Stimulated activated effector memory CD8-positive, alpha-beta T cell treated with anti-CD3 and anti-CD28 coated beads, Interleukin-12 subunit alpha, Interleukin-12 subunit beta, amount 100 ng/mL, for 72 hours (primary cell): ENCODE results near the gene HOXB2.
A peak's percentile ranks its signal among the peaks of the same experiment; 100 is the strongest.

Experiments
- ATAC-seq: fragments of 150-1000 bp; cut with Tn5 transposase; 2 replicates; pipeline ENCODE4 v1.10.0; 2021
- DNase-seq, 2 donors: peaks; one replicate each; pipeline ENCODE4 v3.0.0; 2021 to 2022; ENCODE audit warnings: low spot score in 2 of 2
- H3K27ac Mint-ChIP-seq: one replicate; pipeline ENCODE4 v1.8.0; 2022; ENCODE audit warnings: mild to moderate bottlenecking, mixed read lengths
- H3K36me3 Mint-ChIP-seq: one replicate; pipeline ENCODE4 v1.8.0; 2022; ENCODE audit warnings: mild to moderate bottlenecking, mixed read lengths
- H3K4me1 Mint-ChIP-seq: one replicate; pipeline ENCODE4 v1.8.0; 2022; ENCODE audit warnings: mixed read lengths
- H3K4me3 Mint-ChIP-seq: one replicate; pipeline ENCODE4 v1.8.0; 2022; ENCODE audit warnings: mild to moderate bottlenecking, mixed read lengths
- H3K9me3 Mint-ChIP-seq: one replicate; pipeline ENCODE4 v1.8.0; 2022; ENCODE audit warnings: mixed read lengths

The HOXB2 gene

GRCh38 chr17:48563867-48564187, 18.9 kb upstream of the HOXB2 start:
- DNase-seq (no peak), ATAC-seq (no peak)
- no peak overlapping the region for H3K4me3 Mint-ChIP-seq

GRCh38 chr17:48563385-48563838, 18.5 kb upstream of the HOXB2 start:
- no peak overlapping the region for H3K27ac Mint-ChIP-seq

More at GRCh38 chr17:48563867-48564187, 18.9 kb upstream of the HOXB2 start:
- no peaks in the 10 kb centered on the region for H3K9me3 Mint-ChIP-seq
- no peak overlapping the region for H3K27ac Mint-ChIP-seq
- no peaks in the 10 kb centered on the region for H3K36me3 Mint-ChIP-seq
- peaks cover 15% of the 10 kb centered on the region for H3K4me1 Mint-ChIP-seq

GRCh38 chr17:48562934-48563333, 18.0 kb upstream of the HOXB2 start:
- H3K36me3 Mint-ChIP-seq = no peaks in the 10 kb centered on the region
- DNase-seq (no peak), ATAC-seq (no peak)
- H3K27ac Mint-ChIP-seq = no peak overlapping the region
- H3K4me1 Mint-ChIP-seq = peaks cover 11% of the 10 kb centered on the region
- H3K9me3 Mint-ChIP-seq = no peaks in the 10 kb centered on the region
- no peak overlapping the region for H3K4me3 Mint-ChIP-seq

More at GRCh38 chr17:48563385-48563838, 18.5 kb upstream of the HOXB2 start:
- Mint-ChIP-seq H3K4me1 (peaks cover 12% of the 10 kb centered on the region), H3K9me3 (no peaks in the 10 kb centered on the region), H3K4me3 (no peak overlapping the region), H3K36me3 (no peaks in the 10 kb centered on the region)
- DNase-seq (no peak), ATAC-seq (no peak)

- no peak for DNase-seq
- no peaks in the 10 kb centered on the region for H3K36me3 Mint-ChIP-seq
- H3K27ac Mint-ChIP-seq = peak overlapping the region; percentile 29
- no peak overlapping the region for H3K4me3 Mint-ChIP-seq
- no peak for ATAC-seq
- H3K9me3 Mint-ChIP-seq = no peaks in the 10 kb centered on the region
- H3K4me1 Mint-ChIP-seq = peaks cover 11% of the 10 kb centered on the region
Measured at GRCh38 chr17:48561884-48562810, 17.2 kb upstream of the HOXB2 start.

GRCh38 chr17:48559840-48560817, 15.2 kb upstream of the HOXB2 start:
- Mint-ChIP-seq H3K4me3 (no peak overlapping the region), H3K9me3 (no peaks in the 10 kb centered on the region), H3K36me3 (no peaks in the 10 kb centered on the region), H3K27ac (no peak overlapping the region), H3K4me1 (peaks cover 13% of the 10 kb centered on the region)
- DNase-seq = no peak
- ATAC-seq = no peak

- ATAC-seq (no peak), DNase-seq (no peak)
- no peak overlapping the region for H3K27ac Mint-ChIP-seq
- peaks cover 1% of the 10 kb centered on the region for H3K36me3 Mint-ChIP-seq
- no peak overlapping the region for H3K4me3 Mint-ChIP-seq
- H3K4me1 Mint-ChIP-seq = peaks cover 17% of the 10 kb centered on the region
- no peaks in the 10 kb centered on the region for H3K9me3 Mint-ChIP-seq
Measured at GRCh38 chr17:48559122-48559839, 14.4 kb upstream of the HOXB2 start.

- H3K4me1 Mint-ChIP-seq = peaks cover 17% of the 10 kb centered on the region
- DNase-seq (no peak), ATAC-seq (no peak)
- no peaks in the 10 kb centered on the region for H3K9me3 Mint-ChIP-seq
- H3K36me3 Mint-ChIP-seq = peaks cover 6% of the 10 kb centered on the region
- no peak overlapping the region for H3K4me3 Mint-ChIP-seq
- no peak overlapping the region for H3K27ac Mint-ChIP-seq
Measured at GRCh38 chr17:48558831-48559121, 13.9 kb upstream of the HOXB2 start.

- Mint-ChIP-seq H3K4me3 (no peak overlapping the region), H3K36me3 (peaks cover 6% of the 10 kb centered on the region), H3K9me3 (no peaks in the 10 kb centered on the region), H3K27ac (no peak overlapping the region), H3K4me1 (peaks cover 17% of the 10 kb centered on the region)
- DNase-seq = no peak
- ATAC-seq = no peak
Measured at GRCh38 chr17:48558057-48558830, 13.3 kb upstream of the HOXB2 start.

- no peak for ATAC-seq
- DNase-seq = no peak
- Mint-ChIP-seq H3K4me1 (peaks cover 14% of the 10 kb centered on the region), H3K27ac (no peak overlapping the region), H3K36me3 (peaks cover 6% of the 10 kb centered on the region), H3K4me3 (no peak overlapping the region), H3K9me3 (no peaks in the 10 kb centered on the region)
Measured at GRCh38 chr17:48556576-48557401, 11.9 kb upstream of the HOXB2 start.

- no peak overlapping the region for H3K27ac Mint-ChIP-seq
- H3K9me3 Mint-ChIP-seq = no peaks in the 10 kb centered on the region
- DNase-seq (no peak), ATAC-seq (no peak)
- no peak overlapping the region for H3K4me3 Mint-ChIP-seq
- peaks cover 9% of the 10 kb centered on the region for H3K4me1 Mint-ChIP-seq
- peaks cover 6% of the 10 kb centered on the region for H3K36me3 Mint-ChIP-seq
Measured at GRCh38 chr17:48556229-48556575, 11.3 kb upstream of the HOXB2 start.

GRCh38 chr17:48555258-48556228, 10.6 kb upstream of the HOXB2 start:
- DNase-seq (no peak), ATAC-seq (peak; percentile 31)
- peaks cover 6% of the 10 kb centered on the region for H3K36me3 Mint-ChIP-seq
- H3K9me3 Mint-ChIP-seq = no peaks in the 10 kb centered on the region
- peaks cover 7% of the 10 kb centered on the region for H3K4me1 Mint-ChIP-seq
- peak overlapping the region; percentile 27 for H3K27ac Mint-ChIP-seq
- peak overlapping the region; percentile 47 for H3K4me3 Mint-ChIP-seq

GRCh38 chr17:48554412-48555257, 9.7 kb upstream of the HOXB2 start:
- ATAC-seq (no peak), DNase-seq (no peak)
- Mint-ChIP-seq H3K36me3 (peaks cover 6% of the 10 kb centered on the region), H3K9me3 (no peaks in the 10 kb centered on the region), H3K4me1 (peaks cover 7% of the 10 kb centered on the region), H3K4me3 (peak overlapping the region; percentile 47), H3K27ac (peak overlapping the region; percentile 27)
